Activated CD8-positive, alpha-beta T cell treated with anti-CD3 and anti-CD28 coated beads for 36 hours (primary cell): ENCODE results near the gene TXNDC9. TPM values are rescaled to one million over a fixed set of nuclear protein-coding genes. Genes with fewer than 3 reads are reported as not detected.
"Not testable (repeated sequence)": the region's sequence is repeated elsewhere in the genome, so short reads cannot be mapped to it uniquely, and the experiment has no call there.

Experiments used
- ATAC-seq: fragments of 200-7000 bp; cut with Tn5 transposase; one replicate; pipeline ENCODE4 v1.10.0; 2021; ENCODE audit warnings: mild to moderate bottlenecking, moderate library complexity
- CTCF ChIA-PET: fragments of 350-600 bp; sonication (Branson Sonifier 250); formaldehyde crosslinking; loops from one replicate; lab custom pipeline; 2021; ENCODE audit warnings: antibody characterized with exemption; lab: Charles Lee
- POLR2A ChIA-PET: fragments of 350-600 bp; sonication (Branson Sonifier 250); formaldehyde crosslinking; loops from one replicate; lab custom pipeline; 2021; ENCODE audit warnings: antibody characterized with exemption; lab: Charles Lee
- DNase-seq: peaks from one replicate; pipeline ENCODE4 v3.0.0-alpha.2; 2020
- H3K27ac Mint-ChIP-seq: one replicate; pipeline ENCODE4 v1.8.0; 2021; ENCODE audit warnings: mild to moderate bottlenecking, mixed read lengths
- H3K27me3 Mint-ChIP-seq: one replicate; pipeline ENCODE4 v1.8.0; 2021; ENCODE audit warnings: mixed read lengths
- H3K36me3 Mint-ChIP-seq: one replicate; pipeline ENCODE4 v1.8.0; 2021; ENCODE audit warnings: low read depth, mixed read lengths
- H3K4me1 Mint-ChIP-seq: one replicate; pipeline ENCODE4 v1.8.0; 2021; ENCODE audit warnings: low read depth, mixed read lengths
- H3K4me3 Mint-ChIP-seq: one replicate; pipeline ENCODE4 v1.8.0; 2021; ENCODE audit warnings: mild to moderate bottlenecking, moderate library complexity, mixed read lengths
- H3K9me3 Mint-ChIP-seq: one replicate; pipeline ENCODE4 v1.8.0; 2021; ENCODE audit warnings: mixed read lengths
- intact Hi-C: fragments of 100-400 bp; cut with micrococcal nuclease; formaldehyde crosslinking; loops from one replicate; pipeline ENCODE4 v1.10.0; 2022
- total RNA-seq, 2 experiments: library from RNA; stranded (reverse); gene quantifications; one replicate each; pipeline ENCODE4 v1.2.3, GENCODE V29; 2021
- TF ChIP-seq, protein P1 (sequence below): fragments of 200-600 bp; IDR thresholded peaks from one replicate; pipeline ENCODE4 v1.8.0; 2022; ENCODE audit warnings: antibody characterized with exemption, mild to moderate bottlenecking

Gene TXNDC9
- total RNA-seq, 2 experiments from 2014 or later = 23.0 to 27.0 TPM

- peak; percentile 94 for DNase-seq
- no peaks in the 10 kb centered on the region for H3K27me3 Mint-ChIP-seq
- peak; percentile 72 for ATAC-seq
- H3K4me1 Mint-ChIP-seq = peaks cover 39% of the 10 kb centered on the region
- no peak within 1 kb of the TSS for H3K27ac Mint-ChIP-seq
- intact Hi-C loops = loop anchor here (2.0 to 10.0 kb wide), 2 partner anchors 153 to 183 kb away; partner anchors contain the start of genes LIPT1, REV1 and TSGA10
- CTCF ChIA-PET = interaction anchor here (0.6 to 1.9 kb wide), 4 partner anchors 13 to 182 kb away, joined by 3 to 7 read pairs (median 4); partner anchors contain the start of genes LIPT1 and TSGA10
- H3K4me3 Mint-ChIP-seq = no peak within 1 kb of the TSS
- H3K36me3 Mint-ChIP-seq = peaks cover 6% of the 10 kb centered on the region
- TF ChIP-seq, protein P1, sequence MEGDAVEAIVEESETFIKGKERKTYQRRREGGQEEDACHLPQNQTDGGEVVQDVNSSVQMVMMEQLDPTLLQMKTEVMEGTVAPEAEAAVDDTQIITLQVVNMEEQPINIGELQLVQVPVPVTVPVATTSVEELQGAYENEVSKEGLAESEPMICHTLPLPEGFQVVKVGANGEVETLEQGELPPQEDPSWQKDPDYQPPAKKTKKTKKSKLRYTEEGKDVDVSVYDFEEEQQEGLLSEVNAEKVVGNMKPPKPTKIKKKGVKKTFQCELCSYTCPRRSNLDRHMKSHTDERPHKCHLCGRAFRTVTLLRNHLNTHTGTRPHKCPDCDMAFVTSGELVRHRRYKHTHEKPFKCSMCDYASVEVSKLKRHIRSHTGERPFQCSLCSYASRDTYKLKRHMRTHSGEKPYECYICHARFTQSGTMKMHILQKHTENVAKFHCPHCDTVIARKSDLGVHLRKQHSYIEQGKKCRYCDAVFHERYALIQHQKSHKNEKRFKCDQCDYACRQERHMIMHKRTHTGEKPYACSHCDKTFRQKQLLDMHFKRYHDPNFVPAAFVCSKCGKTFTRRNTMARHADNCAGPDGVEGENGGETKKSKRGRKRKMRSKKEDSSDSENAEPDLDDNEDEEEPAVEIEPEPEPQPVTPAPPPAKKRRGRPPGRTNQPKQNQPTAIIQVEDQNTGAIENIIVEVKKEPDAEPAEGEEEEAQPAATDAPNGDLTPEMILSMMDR = peak; percentile 42
- POLR2A ChIA-PET = interaction anchor here (0.6 to 2.6 kb wide), 20 partner anchors 9 to 681 kb away, joined by 3 to 14 read pairs (median 3); partner anchors contain the start of genes C2orf15 and MITD1
- H3K9me3 Mint-ChIP-seq = no peaks in the 10 kb centered on the region
Observed at GRCh38 chr2:99337113-99338028, 1.2 kb upstream of the TXNDC9 start, which contains the start of gene EIF5B. Gene EIF5B (plus strand): TSS chr2:99337389. CDS start chr2:99337555, 166 bp downstream.

- no peak overlapping the region for H3K4me3 Mint-ChIP-seq
- H3K36me3 Mint-ChIP-seq = peaks cover 12% of the 10 kb centered on the region
- CTCF ChIA-PET = interaction anchor here (0.7 to 1.9 kb wide), 3 partner anchors 12 to 182 kb away, joined by 4 to 7 read pairs (median 7); partner anchors contain the start of genes LIPT1, REV1 and TSGA10
- intact Hi-C loops = loop anchor here (2.0 to 10.0 kb wide), 2 partner anchors 154 to 182 kb away; partner anchors contain the start of genes LIPT1, REV1 and TSGA10
- ATAC-seq = peak; percentile 12
- H3K27ac Mint-ChIP-seq = no peak overlapping the region
- TF ChIP-seq, protein P1 = no peak
- no peaks in the 10 kb centered on the region for H3K27me3 Mint-ChIP-seq
- POLR2A ChIA-PET = interaction anchor here (0.6 to 2.6 kb wide), 16 partner anchors 9 to 680 kb away, joined by 3 to 14 read pairs (median 4); partner anchors contain the start of genes C2orf15 and MITD1
- no peaks in the 10 kb centered on the region for H3K9me3 Mint-ChIP-seq
- no peak for DNase-seq
- H3K4me1 Mint-ChIP-seq = peaks cover 37% of the 10 kb centered on the region
Observed at GRCh38 chr2:99336804-99337112, 625 bp upstream of the TXNDC9 start.

DNA sequence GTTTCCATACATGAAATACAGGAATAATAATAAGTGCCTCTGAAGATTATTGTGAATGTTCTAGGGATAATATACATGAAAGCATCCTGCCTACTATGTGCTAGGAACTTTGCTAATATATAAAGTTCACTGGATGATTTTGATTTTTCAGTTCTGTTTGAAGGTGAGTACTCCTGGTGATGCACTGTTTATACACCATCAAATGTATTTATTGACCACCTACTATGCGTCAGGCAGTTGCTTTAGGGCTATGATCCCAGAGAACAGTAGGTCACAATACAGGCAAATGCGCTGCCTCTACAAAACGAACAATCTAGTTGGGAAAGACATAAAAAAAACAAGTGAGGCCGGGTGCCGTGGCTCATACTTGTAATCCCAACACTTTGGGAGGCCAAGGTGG, 10.7 kb downstream of the TXNDC9 start:
- Mint-ChIP-seq H3K36me3 (peaks cover 28% of the 10 kb centered on the region), H3K4me3 (no peak overlapping the region), H3K9me3 (no peaks in the 10 kb centered on the region), H3K4me1 (no peaks in the 10 kb centered on the region), H3K27me3 (no peaks in the 10 kb centered on the region), H3K27ac (no peak overlapping the region)
- intact Hi-C loops = no loop called here
- TF ChIP-seq, protein P1 = no peak
- POLR2A ChIA-PET = no interaction called here
- CTCF ChIA-PET = no interaction called here
- DNase-seq (no peak), ATAC-seq (no peak)

DNA sequence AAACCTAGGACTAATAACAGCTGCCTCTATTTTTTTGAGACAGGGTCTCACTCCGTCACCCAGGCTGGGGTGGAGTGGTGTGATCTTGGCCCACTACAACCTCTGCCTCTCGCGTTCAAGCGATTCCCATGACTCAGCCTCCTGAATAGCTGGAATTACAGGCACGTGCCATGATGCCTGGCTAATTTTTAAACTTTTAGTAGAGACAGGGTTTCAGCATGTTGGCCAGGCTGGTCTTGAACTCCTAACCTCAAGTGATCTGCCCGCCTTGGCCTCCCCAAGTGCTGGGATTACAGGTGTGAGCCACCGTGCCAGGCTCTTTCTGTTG, 18.3 kb downstream of the TXNDC9 start:
- H3K27me3 Mint-ChIP-seq, H3K27ac Mint-ChIP-seq, DNase-seq, H3K9me3 Mint-ChIP-seq, H3K4me3 Mint-ChIP-seq, intact Hi-C loops, ATAC-seq, CTCF ChIA-PET, H3K4me1 Mint-ChIP-seq: not testable (repeated sequence)
- POLR2A ChIA-PET = interaction anchor here (1.2 kb wide), 1 partner anchor 18 kb away, joined by 4 read pairs; the partner anchor contains the start of gene TXNDC9
- H3K36me3 Mint-ChIP-seq = peaks cover 39% of the 10 kb centered on the region

- Mint-ChIP-seq H3K4me1 (no peaks in the 10 kb centered on the region), H3K36me3 (peaks cover 39% of the 10 kb centered on the region), H3K27me3 (no peaks in the 10 kb centered on the region), H3K9me3 (peaks cover 8% of the 10 kb centered on the region), H3K4me3 (no peak overlapping the region), H3K27ac (no peak overlapping the region)
- DNase-seq (no peak), ATAC-seq (no peak)
- ChIA-PET CTCF (no interaction called here), POLR2A (interaction anchor here (1.1 kb wide), 1 partner anchor 19 kb away, joined by 3 read pairs; the partner anchor contains the start of gene TXNDC9)
- TF ChIP-seq, protein P1 = no peak
- intact Hi-C loops = no loop called here
Observed at GRCh38 chr2:99317161-99317872, 18.8 kb downstream of the TXNDC9 start.

GRCh38 chr2:99301097-99301496, 35.0 kb downstream of the TXNDC9 start, which contains the start of gene LYG1:
Gene LYG1 (minus strand): TSS chr2:99301197. CDS start chr2:99295670, 5,527 bp downstream.
- ATAC-seq, H3K27me3 Mint-ChIP-seq, H3K9me3 Mint-ChIP-seq, H3K4me3 Mint-ChIP-seq, CTCF ChIA-PET, H3K27ac Mint-ChIP-seq, H3K4me1 Mint-ChIP-seq, intact Hi-C loops, POLR2A ChIA-PET, DNase-seq, H3K36me3 Mint-ChIP-seq: not testable (repeated sequence)
